Embryonic facial prominence (tissue), 1 donor: Measurements from ENCODE around the gene ABT1.

ENCODE experiments used
- DNase-seq: peaks from one replicate; pipeline ENCODE4 v3.0.0-alpha.2; 2016; ENCODE audit errors: extremely low spot score

The ABT1 gene

DNA sequence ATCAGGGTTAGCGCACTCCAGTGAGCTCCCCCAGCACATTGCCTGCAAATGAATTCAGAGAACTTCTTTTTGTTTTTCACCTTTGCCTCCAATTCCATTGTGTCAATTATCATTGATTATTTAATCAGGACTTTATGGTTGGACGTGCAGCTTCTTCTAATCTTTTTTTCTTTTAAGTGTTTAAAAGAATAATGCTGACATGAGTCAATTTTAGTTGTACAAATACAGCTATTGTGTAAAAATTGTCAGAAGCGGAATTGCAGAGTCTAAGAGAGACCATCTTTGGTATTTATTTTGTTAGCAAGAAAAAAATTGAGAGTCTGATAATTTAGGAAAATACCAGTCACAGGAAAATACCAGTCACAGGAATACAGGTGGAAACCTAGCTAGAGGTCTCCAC lies 5.5 kb downstream of the ABT1 start:
- no peak for DNase-seq

DNA sequence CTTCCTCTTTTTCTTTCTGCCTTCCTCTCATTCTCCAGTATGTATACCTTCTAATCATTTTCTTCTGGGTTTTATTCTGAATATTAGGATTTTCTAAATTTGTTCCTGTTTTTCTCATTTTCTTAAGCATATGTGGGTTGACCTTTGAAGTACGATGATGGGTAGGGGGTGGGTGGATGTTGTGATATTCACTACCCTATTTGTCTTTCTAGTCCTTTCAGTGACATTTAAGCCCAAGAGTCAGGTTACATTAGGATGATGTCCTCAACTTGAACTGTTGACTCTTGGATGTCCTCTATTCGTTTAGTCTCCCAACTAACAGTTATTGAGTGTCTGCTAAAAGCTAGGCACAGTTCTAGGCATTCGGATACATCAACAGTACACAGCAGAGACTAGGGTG lies 7.3 kb downstream of the ABT1 start:
- no peak for DNase-seq

DNA sequence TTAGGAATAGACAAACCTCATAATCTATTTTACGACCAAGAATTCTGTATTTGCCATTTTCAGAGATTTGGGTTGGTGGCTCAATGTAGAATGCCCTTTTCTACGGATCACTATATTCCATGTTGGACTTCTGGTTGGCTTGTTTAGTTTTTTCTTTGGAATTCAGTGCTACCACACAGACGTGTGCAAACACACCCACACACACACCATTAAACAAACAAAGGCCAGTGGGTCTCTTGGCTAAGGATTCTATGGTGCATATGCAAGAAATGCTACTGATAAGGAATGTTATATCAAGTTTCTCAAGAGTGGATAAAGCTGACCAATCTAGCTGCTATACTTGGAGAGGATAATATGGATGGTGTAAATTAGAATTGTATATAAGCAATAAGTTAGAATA lies 8.0 kb downstream of the ABT1 start:
- no peak for DNase-seq

DNA sequence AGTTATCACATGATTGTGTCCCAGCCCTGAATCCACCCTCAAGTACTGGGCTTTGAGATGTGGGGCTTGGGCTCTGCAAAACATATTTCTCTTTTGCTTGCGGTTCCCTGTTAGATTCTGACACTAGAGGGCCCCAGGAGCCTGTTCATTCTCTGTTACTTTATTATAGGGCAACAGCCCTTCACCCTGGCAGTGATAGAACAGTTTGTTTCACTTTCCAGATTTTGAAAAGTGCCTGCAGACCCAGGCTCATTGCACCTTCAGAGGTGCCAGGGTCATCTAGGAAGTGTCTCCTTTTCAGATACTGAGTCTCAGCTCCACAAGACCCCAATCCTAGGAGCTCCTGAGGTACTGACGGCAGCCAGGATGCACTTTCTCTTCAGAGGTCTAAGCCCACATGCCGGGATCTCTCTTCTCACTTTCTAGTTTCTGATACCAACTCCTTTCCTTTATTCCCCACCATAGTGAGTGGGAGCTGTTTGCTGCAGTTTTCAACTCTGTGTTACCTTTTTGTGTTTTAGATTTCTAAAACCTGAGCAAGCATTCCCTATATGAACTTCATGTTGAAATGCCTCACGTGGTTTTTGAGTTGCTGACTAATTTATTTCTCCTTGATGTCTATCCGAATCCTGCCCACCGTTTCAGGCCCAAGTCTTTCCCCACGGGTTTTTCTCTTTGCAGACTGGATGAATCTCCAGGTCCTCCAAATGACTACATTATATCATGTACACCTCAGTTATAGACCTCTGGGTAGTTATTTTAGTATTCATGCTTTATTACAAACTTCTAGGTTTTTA lies 10.9 kb downstream of the ABT1 start:
- no peak for DNase-seq

DNA sequence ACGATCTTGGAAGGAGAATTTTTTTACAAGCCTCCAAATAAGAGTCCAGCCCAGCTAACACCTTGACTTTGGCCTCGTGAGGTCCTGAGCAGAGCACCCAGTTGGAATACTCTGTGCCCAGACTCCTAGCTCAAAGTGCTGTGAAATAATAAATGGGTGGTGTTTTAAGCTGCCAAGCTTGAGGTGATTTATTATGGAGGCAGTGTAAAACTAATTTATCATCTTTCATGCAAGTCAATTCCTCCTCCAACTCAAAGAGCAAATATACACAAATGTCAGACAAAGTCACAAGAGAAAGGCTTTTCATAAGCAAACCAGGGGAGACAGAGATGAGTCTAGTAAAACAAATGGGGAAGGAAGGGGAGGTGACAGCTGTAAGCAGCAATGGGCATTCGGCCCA lies 12.7 kb downstream of the ABT1 start:
- no peak for DNase-seq

DNA sequence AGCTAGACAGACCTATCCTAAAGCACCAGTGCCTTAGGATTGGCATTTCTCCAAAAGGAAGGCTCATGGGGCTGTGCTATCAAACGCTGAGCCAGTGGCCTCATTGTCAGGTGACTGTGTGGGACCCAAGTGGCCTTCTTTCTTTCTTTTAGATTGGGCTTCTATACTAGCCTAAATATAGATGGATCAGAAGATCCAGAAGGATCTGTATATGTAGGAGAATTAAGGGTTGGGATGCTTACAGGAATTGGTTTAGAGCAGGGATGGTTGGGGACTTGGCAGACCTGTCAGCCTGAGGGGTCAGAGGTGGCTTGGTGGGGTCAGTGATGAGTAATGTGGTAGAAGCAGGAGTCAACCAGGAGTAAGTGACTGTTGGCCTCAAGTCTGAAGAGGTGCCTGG lies 14.8 kb downstream of the ABT1 start:
- no peak for DNase-seq

DNA sequence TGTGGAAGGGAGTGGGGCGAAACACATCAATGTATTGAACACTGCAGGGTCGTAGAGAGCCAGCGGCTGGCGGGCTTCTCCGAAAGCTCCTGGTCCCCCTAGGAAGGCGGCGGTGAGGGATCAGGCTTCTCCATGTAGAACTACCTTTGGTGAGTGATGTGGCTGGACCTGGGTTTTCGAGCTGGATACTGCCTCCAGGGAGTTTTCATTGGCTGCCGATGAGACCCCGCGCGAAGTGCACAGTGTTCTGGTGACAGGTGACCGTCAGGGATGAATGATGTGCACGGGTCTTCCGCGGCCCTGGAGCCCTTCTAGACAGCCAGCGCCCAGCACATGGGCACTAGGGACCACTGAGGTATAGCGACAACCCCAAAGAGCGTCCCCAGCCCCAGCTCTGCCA lies 16.4 kb downstream of the ABT1 start:
- DNase-seq, result no peak

DNA sequence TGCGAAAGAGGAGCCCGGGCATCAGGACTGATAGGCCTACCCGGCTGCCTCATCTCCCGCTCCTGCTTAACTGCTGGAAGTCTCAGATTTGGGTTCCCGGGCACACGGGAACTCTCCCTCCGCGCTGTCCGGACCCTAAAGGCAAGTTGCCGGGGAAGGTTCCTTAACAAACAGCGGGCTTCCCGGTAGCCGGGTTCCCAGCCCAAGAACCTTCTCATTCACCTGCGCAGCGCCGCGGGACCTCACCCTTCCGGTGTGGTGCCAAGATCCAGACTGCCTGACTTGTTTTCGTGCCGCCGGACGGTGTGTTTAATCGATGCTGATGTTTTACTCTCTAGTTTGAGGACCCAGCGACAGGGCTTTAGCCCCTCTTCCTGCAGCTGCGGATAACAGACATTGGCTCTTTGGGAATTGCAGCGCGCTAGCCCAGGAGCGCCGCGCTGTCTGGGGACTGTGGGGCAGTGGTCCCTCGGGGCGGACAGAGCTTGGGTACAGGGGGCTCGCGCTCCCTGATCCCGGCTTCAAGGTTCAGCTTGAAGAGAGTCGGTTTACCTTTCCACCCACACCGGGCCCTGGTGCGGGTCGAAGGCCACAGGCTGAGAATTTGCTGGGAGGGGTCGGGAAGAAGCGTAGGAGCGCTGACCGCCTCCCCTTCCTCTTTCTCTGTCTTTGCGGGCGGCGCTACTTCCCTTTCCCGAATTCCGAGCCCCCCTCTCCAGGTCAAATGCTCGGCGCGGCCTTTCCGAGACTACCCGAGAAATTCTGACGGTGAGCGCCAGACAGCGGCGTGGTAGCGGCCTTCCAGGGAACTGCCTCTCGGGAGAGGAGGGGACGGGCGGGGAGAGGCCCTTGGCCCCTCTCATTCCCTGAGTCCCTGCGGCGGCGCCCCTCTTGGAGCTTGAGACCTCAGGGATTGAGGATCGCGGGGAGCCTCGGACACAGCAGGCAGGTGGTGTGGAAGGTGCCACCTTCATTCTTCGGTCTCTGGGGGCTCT lies 17.2 kb downstream of the ABT1 start:
- no peak for DNase-seq

DNA sequence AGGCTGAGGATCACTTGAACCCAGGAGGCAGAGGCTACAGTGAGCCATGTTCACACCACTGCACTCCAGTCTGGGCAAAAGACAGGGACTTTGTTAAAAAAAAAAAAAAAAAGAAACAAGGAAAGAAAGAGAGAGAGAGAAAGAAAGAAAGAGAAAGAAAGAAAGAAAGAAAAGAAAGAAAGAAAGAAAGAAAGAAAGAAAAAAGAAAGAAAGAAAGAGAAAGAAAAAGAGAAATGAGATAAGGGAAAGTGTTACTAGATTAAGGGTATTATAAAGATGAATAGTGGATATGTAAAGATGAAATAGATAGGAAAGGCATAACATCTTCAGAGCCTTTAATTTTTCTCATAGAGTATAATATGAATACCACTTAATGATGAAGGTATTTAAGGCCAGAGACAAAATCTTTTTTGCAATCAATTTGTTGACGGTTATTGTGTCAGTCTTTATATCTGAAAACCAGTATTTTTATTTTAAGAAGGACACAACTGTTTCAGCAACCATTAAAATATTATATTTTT lies 26.6 kb downstream of the ABT1 start:
- no peak for DNase-seq

DNA sequence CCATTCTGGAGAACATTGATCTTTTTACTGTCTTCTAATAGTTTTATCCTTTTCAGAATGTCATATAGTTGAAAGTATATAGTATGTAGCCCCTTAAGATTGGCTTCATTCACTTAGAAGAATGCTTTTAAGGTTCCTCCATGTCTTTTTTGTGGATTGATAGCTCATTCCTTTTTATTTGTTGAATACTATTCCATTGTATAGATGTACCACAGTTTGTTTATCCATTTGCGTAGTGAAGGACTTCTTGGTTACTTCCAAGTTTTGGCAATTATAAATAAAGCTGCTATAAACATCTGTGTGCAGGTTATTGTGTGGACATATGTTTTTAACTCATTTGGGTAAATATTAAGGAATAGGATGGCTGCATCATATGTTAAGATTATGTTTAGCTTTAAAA lies 27.8 kb downstream of the ABT1 start:
- DNase-seq, result no peak

DNA sequence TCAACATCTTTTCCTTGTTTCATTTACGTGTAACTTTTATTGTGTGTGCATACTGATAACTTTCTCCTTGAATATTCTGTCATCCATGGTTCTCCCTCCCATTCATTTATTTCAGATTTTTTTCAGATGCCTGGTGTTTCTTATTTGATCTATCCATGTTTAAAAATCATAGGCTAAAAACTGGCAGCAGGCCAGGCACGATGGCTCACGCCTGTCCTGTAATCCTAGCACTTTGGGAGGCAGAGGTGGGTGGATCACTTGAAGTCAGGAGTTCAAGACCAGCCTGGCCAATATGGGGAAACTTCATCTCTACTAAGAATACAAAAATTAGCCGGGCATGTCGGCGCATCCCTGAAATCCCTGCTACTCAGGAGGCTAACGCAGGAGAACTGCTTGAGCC lies 31.1 kb downstream of the ABT1 start:
- no peak for DNase-seq

DNA sequence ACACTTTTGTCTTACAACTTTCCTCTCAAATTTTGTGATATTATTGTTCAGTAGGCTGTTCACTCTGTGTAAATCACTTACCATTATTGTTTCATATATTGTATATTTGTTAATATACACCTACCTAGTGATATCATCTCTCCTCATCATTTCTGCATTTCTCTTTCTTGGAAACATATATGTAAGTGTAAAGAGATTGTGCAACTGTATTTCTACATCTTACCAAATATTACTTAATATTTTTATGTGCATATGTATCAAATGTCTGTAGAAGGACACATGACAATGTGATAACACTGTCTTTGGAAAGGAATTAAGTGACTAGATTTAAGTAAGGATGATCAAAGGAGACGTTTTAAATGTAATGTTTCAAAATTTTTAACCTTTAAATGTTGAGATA lies 32.6 kb downstream of the ABT1 start:
- no peak for DNase-seq

DNA sequence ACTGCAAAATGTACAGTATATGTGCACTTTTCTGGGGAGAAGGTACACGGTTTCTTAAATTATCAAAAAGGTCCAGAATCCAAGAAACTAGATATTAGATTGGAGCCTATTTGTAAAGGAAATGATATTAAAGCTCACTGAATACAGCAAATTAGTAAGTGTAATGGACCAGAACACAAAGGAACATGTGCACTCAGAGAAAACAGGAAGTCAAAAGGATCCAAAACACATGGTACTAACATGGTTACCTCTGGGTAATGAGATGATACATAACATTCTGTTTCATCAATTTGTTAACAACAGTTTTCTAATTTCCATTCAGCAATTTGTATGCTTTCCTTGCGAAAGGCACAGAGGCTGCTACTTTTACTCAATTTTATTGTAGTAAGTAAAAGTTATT lies 44.1 kb downstream of the ABT1 start:
- no peak for DNase-seq

DNA sequence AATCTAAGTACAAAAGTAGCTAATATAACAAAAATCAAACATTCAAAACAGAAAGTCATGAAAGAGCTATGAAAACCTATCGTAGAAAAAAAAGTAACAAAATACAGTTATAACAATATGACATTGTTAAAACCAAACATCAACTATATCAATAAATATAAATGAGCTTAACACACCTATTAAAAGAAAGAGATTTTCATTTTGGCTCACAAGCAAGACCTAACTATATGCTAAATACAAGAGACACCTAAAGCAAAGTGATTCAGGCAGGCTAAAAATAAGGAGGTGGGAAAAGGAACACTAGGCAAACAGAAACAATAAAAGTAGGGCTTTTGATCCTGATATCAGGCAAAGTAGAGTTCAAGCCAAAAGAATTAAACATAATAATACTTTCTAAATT lies 49.3 kb downstream of the ABT1 start:
- DNase-seq, result no peak
